LHCN-M2 (cell line): Measurements from ENCODE around the gene CASTOR1. TPM values are rescaled to one million over a fixed set of nuclear protein-coding genes. Genes with fewer than 3 reads are reported as not detected.

Experiments
- DNase-seq: peaks from one replicate; pipeline ENCODE4 v3.0.0-alpha.2; 2012; ENCODE audit warnings: low read depth
- total RNA-seq: library from RNA; depleted of rRNA; stranded (reverse); fragments of >200 nt; gene quantifications from 2 replicates; pipeline ENCODE4 v1.2.3, GENCODE V29; 2014

CASTOR1 gene
- total RNA-seq, 1 experiment from 2014 or later, result 19.1 TPM

- DNase-seq, result no peak
These were observed 23.4 kb downstream of the CASTOR1 start for GRCh38 chr22:30265823-30266444.

DNA sequence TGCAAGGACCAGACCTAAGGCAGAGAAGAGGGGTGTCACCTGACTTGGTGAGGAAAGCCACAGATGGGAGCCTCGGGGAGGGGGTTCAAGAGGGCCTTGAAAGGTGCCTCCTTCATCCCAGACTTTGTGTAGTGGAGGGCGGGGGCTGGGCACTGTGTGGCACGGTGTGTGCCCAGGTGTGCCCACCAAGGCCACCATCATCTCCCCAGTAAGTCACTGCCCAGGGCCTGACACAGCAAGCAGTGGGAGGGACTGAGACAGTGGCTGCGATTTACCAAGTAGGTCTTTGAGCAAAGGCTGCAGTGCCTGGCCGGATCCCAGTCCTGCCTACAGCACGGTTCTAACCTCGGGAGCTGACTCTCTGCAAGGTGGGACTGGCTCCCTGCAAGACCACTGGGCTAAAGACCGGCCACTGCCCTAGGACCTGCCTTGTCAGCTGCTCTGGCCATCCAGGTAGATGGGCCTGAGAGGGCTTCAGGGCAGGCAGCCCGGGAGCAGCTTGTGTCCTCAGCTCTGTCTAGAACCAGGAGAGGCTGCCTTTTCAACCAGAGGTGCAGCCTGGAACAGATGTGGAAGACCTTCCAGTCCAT lies 24.1 kb downstream of the CASTOR1 start:
- no peak for DNase-seq

GRCh38 chr22:30263883-30264282 lies 25.4 kb downstream of the CASTOR1 start:
- DNase-seq, result no peak

DNA sequence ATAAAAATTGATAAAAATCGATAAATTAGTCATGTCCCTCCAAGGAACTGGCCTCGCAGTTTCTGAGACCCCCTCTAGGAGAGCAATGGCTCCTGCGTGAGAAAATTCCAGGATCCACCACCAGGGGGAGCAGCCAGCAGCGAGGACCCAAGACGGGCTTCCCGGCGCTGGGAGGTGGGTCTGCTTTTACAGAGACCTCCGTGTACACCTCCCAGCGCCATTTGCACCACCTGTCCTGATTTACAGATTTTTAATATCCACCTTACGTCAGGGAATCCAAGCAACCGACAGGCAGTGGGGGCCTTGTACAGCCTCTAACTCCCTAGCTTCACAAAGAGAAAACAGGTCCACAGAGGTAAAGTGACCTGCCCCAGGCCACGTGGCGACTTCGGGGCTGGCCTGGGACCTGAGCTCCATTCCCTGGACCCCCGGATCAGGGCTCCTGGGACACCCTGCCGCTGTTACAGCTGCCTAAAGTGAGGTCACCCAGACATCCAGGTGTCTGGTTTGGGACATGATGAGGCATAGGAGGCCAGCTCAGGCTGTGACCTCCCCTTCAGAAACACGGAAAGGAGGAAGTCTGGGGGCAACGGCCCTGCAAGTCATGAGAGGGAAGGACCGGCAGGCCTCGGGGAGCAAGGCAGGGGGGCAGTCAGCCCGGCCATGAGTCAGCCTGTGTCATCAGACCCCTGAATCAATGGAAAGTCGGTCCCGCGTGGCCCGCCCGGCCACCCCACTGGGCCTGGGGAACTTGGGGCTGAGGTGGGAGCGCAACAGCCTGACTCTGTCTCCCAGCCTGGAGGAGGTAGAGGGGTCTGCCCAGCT lies 26.2 kb downstream of the CASTOR1 start:
- DNase-seq, result no peak

GRCh38 chr22:30262112-30262511 lies 27.2 kb downstream of the CASTOR1 start:
- DNase-seq, result no peak

DNA sequence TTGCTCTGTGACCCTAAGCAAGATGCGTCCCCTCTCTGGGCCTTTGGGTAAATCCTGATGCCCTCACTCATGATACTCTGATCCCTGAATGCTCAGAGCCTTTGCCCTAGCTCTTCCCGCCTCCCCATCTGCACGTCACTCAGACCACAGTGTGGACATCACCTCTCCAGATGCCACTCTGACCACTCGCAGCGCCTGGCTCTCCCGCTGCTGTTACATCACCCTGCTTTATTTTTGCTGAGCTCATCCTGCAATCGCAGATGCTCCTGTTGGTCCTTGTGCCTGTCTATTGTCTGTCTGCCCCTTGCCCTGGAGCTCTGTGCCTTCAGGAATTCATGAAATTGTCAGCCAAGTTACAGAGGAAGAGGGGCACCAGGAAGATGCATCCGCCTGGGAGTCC lies 28.2 kb downstream of the CASTOR1 start:
- DNase-seq, result peak; percentile 44

- no peak for DNase-seq
These were observed 28.6 kb downstream of the CASTOR1 start for GRCh38 chr22:30260682-30261081.

GRCh38 chr22:30260276-30260675 lies 29.0 kb downstream of the CASTOR1 start:
- no peak for DNase-seq

- DNase-seq, result no peak
These were observed 35.0 kb downstream of the CASTOR1 start for GRCh38 chr22:30254314-30254713.

GRCh38 chr22:30253205-30253852 lies 36.0 kb downstream of the CASTOR1 start:
- DNase-seq, result no peak

DNA sequence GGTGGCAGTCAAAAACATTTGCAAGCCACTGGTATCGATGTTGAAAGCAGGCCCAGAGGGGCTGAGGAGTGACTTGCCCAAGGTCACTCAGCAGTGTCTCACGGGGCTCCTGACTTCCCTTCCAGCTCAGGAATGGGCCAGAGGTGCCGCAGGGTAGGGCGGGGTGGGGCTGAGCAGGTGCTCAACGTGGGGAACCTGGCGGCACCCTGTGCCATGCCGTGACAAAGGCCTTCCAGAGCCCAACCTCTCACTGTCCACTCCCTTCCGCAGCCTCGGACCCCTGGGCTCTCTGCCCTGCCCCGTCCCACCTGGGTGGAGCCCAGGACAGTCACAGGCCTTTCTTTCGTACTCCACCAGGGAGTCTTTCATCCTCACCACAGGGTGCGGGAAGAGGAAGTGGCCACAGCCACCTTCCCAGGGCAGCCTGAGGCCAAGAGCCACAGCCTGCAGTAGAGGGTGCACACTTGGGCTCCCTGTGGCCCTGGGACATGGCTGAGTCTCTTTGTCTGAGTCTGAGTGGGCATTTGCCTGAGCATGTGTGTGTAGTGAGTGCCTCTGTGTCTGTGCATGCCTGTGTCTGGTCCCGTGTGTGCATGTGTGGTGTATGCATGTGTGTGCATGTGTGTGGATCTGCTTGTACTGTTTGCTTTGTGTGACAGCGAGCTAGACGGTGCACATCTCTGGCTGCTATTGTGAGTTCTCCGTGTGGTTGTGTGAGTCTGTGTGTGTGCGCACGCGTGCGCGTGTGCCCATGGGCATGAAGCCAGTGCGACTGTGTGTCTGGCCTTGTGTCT lies 36.7 kb downstream of the CASTOR1 start:
- DNase-seq, result no peak

DNA sequence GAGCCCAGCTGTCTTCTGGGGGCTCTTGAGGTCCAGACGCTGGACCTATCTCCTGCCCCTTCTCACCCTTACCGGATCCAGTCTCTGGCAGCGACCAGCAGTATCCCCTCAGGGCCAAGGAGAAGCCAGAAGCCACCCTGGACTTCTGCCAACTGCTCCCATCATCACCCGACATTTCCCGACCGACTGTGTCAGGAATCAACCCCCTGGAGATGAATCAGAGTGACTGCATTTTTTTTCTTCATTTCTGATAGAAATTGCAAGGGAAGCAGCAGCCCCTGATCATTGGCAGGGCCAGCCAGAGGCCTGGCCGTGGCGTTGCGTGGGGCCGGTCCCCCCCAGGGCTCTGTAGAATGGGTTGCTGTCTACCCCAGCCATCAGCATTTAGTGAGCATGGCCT lies 37.6 kb downstream of the CASTOR1 start:
- DNase-seq, result peak; percentile 45

GRCh38 chr22:30250661-30251267 lies 38.5 kb downstream of the CASTOR1 start:
- peak; percentile 70 for DNase-seq

DNA sequence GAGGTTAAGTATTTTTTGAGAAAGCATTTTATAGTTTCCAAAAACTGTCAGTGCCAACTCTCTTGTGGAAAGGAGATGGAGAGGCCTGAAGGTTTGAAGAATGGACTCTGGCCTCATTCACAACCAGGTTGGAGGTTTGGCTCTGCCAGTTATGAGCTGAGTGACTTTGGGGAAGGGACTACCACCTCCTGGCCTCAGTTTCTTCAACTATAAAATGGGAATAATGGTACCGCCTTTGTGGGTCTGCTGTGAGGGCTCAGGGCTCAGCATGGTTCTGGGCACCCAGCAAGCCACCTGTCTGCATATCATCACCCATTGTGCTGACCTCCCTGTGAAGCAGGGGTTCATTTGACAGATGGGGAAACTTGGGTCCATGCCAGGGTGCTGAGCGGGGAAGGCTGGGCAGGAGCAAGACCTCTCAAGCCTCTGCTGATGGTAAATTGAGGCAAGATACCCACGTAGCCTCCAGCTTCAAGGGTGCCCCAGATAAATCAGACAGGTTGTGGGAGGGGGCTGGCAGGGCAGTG lies 39.2 kb downstream of the CASTOR1 start:
- DNase-seq, result peak; percentile 37

GRCh38 chr22:30249049-30250038 lies 40.0 kb downstream of the CASTOR1 start:
- DNase-seq, result no peak

GRCh38 chr22:30248484-30248883 lies 40.8 kb downstream of the CASTOR1 start:
- DNase-seq, result no peak

GRCh38 chr22:30247974-30248373 lies 41.3 kb downstream of the CASTOR1 start:
- no peak for DNase-seq

- no peak for DNase-seq
These were observed 41.7 kb downstream of the CASTOR1 start for GRCh38 chr22:30247561-30247960.

DNA sequence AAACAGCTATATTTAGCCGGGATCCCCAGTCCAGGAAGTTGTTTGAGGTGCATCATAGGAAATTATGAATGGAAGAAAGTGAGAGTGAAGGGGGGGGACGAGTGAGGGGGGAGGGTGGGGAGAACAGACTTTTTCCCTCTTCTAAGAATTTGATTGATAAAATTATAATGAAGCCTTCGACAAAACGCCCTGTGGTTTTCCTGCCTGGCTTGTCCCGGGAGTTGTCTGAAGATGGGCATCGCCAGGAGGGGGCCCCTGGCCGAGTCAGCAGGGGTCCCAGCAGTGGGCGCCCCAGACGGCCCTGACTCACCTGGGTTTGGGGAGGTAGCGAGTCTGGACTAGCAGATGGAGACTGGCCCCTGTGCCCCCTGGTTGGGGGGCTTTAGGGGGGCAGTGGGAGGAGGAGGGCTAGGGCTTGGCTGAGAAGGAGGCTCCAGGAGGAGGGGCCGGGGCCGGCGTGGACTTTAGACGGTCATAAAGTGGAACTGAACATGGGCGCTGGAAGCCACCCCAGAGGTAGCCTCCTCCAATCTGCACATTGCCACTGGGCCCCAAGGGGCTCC lies 42.4 kb downstream of the CASTOR1 start:
- no peak for DNase-seq
